ENCODE measurements around the gene PMEPA1. TPM values are rescaled to one million over a fixed set of nuclear protein-coding genes. Genes with fewer than 3 reads are reported as not detected.

PMEPA1 gene
- total RNA-seq, 2 experiments from 2014 or later, result 15.7 to 18.0 TPM

DNA sequence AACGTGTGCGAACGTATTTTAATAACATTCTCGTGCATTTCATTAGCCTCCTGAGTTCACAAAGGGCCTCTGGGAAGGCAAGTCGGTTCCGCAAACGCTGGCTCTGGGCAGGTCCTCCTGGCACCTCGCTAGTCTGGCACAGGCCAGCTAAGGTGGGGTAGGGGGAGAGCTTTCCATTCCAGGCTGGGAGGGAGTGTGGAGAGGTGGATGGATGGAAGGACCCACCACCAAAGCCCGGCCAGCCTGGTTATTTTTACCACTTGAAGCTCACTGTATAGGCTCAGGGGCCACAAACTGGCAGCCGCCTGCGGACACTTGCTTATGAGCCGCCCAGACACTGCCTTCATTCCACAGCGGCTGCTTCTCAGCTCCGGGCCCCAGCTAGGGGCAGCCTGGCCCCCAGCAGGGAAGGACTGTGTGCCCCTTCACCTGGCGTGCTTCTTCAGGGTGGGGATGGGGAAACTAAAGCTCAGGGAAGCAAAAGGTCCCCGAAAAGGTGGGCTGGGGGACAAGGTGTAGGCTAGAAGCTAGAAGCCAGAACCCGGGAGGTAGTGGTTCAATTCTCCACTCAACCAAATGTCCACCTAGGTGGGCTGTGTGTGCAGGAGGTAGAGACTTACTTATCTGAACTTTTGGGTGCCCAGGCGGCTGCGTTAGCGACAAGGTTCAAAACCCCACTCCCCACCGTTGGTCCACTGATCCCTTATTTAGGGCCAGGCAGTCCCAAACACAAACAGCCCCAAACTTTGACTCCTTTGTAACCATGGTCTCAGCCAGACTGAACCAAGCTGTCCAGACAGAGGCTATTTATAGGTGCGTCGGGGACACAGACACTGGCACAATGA is 1.7 kb downstream of the PMEPA1 start:
- ATAC-seq (ENCODE audit: poor library complexity) (no peak), DNase-seq (peak in 1 of 14 experiments; percentile 19)
- Histone ChIP-seq H3K4me3 (ENCODE audit: low read length) (peak overlapping the region; percentile 17), H3K27ac (ENCODE audit: low read depth in 1 of 2, low read length in 2 of 2) (no peak overlapping the region), H3K4me1 (ENCODE audit: insufficient read depth, low read length) (peaks cover 32% of the 10 kb centered on the region), H3K27me3 (ENCODE audit: control insufficient read depth in 1 of 2, insufficient read depth in 2 of 2, low read length in 2 of 2) (peaks cover 0 to 3% of the 10 kb centered on the region in 2 experiments), H3K9me3 (ENCODE audit: control insufficient read depth in 1 of 2, insufficient read depth in 1 of 2, low read length in 2 of 2) (no peaks in the 10 kb centered on the region), H3K36me3 (ENCODE audit: insufficient read depth, low read length) (no peaks in the 10 kb centered on the region)
- peak overlapping the region; percentile 88 for H3K27ac Mint-ChIP-seq
- ChIA-PET POLR2A (no interaction called here), CTCF (interaction anchor here (1.6 kb wide), 1 partner anchor 472 kb away, joined by 3 read pairs; no protein-coding TSS in a partner anchor)
- TF ChIP-seq CTCF (IDR thresholded peaks at IDR 0.05), result no peak
- H3K27me3 Mint-ChIP-seq, result no peaks in the 10 kb centered on the region
- peak overlapping the region; percentile 95 for H3K4me3 Mint-ChIP-seq
- peaks cover 9% of the 10 kb centered on the region for H3K36me3 Mint-ChIP-seq (ENCODE audit: low read depth)
- H3K4me1 Mint-ChIP-seq (ENCODE audit: low read depth), result peaks cover 47% of the 10 kb centered on the region
- no peaks in the 10 kb centered on the region for H3K9me3 Mint-ChIP-seq
- intact Hi-C loops (cut with DNase I, micrococcal nuclease), result loop anchor here (2.0 to 5.0 kb wide), 6 partner anchors 13 to 949 kb away; partner anchors contain the start of genes RAE1 (in 1 of the 2) and ZBP1 (in 1 of the 2)

GRCh38 chr20:57707320-57707719 is 2.5 kb downstream of the PMEPA1 start:
- POLR2A ChIA-PET, result no interaction called here
- Histone ChIP-seq H3K36me3 (ENCODE audit: insufficient read depth, low read length) (no peaks in the 10 kb centered on the region), H3K27ac (ENCODE audit: low read depth in 1 of 2, low read length in 2 of 2) (no peak overlapping the region), H3K27me3 (ENCODE audit: control insufficient read depth in 1 of 2, insufficient read depth in 2 of 2, low read length in 2 of 2) (peaks cover 0 to 3% of the 10 kb centered on the region in 2 experiments), H3K4me1 (ENCODE audit: insufficient read depth, low read length) (peaks cover 32% of the 10 kb centered on the region), H3K9me3 (ENCODE audit: control insufficient read depth in 1 of 2, insufficient read depth in 1 of 2, low read length in 2 of 2) (no peaks in the 10 kb centered on the region), H3K4me3 (ENCODE audit: low read length) (no peak overlapping the region)
- intact Hi-C loops (cut with DNase I, micrococcal nuclease), result loop anchor here (2.0 to 5.0 kb wide), 6 partner anchors 13 to 950 kb away; partner anchors contain the start of genes RAE1 (in 1 of the 2) and ZBP1 (in 1 of the 2)
- DNase-seq, result no peak
- Mint-ChIP-seq H3K4me1 (ENCODE audit: low read depth) (peaks cover 45% of the 10 kb centered on the region), H3K27ac (peak overlapping the region; percentile 88), H3K9me3 (no peaks in the 10 kb centered on the region), H3K27me3 (no peaks in the 10 kb centered on the region), H3K36me3 (ENCODE audit: low read depth) (peaks cover 9% of the 10 kb centered on the region), H3K4me3 (peak overlapping the region; percentile 95)
- CTCF ChIA-PET, result interaction anchor here (1.6 kb wide), 1 partner anchor 472 kb away, joined by 3 read pairs; no protein-coding TSS in a partner anchor
- no peak for ATAC-seq (ENCODE audit: poor library complexity)
- TF ChIP-seq CTCF (IDR thresholded peaks at IDR 0.05), result no peak

GRCh38 chr20:57705127-57705899 is 4.5 kb downstream of the PMEPA1 start:
- Mint-ChIP-seq H3K9me3 (no peaks in the 10 kb centered on the region), H3K4me1 (ENCODE audit: low read depth) (peaks cover 30% of the 10 kb centered on the region), H3K27ac (peak overlapping the region; percentile 27), H3K27me3 (no peaks in the 10 kb centered on the region), H3K36me3 (ENCODE audit: low read depth) (peaks cover 8% of the 10 kb centered on the region), H3K4me3 (peak overlapping the region; percentile 34)
- peak in 1 of 14 experiments; percentile 37 for DNase-seq
- Histone ChIP-seq H3K9me3 (ENCODE audit: control insufficient read depth in 1 of 2, insufficient read depth in 1 of 2, low read length in 2 of 2) (no peaks in the 10 kb centered on the region), H3K27me3 (ENCODE audit: control insufficient read depth in 1 of 2, insufficient read depth in 2 of 2, low read length in 2 of 2) (no peaks in the 10 kb centered on the region), H3K36me3 (ENCODE audit: insufficient read depth, low read length) (no peaks in the 10 kb centered on the region), H3K27ac (ENCODE audit: low read depth in 1 of 2, low read length in 2 of 2) (no peak overlapping the region), H3K4me1 (ENCODE audit: insufficient read depth, low read length) (peaks cover 15% of the 10 kb centered on the region), H3K4me3 (ENCODE audit: low read length) (no peak overlapping the region)
- intact Hi-C loops (cut with DNase I, micrococcal nuclease), result loop anchor here (5.0 kb wide), 5 partner anchors 73 to 952 kb away; partner anchors contain the start of genes RAE1 (in 1 of the 2) and ZBP1 (in 1 of the 2)
- no peak for ATAC-seq (ENCODE audit: poor library complexity)
- ChIA-PET CTCF (no interaction called here), POLR2A (no interaction called here)
- TF ChIP-seq CTCF (IDR thresholded peaks at IDR 0.05), result no peak

Measured in CD4-positive, alpha-beta T cell (primary cell).